ENCODE data around the gene CCDC142.
"Not testable (repeated sequence)": the region's sequence is repeated elsewhere in the genome, so short reads cannot be mapped to it uniquely, and the experiment has no call there.

Gene CCDC142

DNA sequence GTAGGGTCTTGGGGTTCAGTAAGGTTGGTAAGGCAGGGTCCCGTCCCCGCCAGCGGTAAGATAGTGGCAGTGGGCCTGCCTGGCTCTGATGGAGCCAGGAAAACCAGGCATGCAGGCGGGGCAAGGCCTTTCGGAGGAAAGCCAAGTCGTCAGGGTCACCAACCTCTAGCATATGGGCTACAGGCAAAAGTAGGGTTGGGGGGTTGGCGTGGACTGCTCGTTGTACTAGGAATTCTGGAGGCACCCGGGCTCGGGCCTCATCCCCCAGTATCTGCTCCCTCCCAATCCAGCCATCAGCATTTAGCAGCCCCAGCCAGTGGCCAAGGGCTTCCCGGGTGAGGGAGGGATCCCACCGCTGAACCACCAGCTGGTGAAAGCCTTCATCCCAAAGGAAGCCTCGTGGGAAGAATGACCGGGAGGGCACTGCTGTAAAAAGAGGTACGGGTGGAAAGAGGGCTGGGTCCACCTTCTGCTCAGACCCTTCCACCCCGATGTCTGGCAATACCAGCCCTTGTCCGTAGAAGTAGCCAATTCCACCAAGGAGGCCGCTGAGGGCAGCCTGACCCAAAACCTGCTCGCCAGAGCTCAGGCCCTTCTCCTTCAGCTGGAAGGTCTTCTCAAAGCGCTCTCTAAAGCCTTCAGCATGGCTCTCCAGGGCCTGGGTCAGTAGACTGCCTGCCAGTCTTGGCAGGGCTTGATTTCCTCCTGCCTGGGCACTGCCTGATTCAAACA is 20.6 kb downstream of the CCDC142 start:
- no peak for DNase-seq

DNA sequence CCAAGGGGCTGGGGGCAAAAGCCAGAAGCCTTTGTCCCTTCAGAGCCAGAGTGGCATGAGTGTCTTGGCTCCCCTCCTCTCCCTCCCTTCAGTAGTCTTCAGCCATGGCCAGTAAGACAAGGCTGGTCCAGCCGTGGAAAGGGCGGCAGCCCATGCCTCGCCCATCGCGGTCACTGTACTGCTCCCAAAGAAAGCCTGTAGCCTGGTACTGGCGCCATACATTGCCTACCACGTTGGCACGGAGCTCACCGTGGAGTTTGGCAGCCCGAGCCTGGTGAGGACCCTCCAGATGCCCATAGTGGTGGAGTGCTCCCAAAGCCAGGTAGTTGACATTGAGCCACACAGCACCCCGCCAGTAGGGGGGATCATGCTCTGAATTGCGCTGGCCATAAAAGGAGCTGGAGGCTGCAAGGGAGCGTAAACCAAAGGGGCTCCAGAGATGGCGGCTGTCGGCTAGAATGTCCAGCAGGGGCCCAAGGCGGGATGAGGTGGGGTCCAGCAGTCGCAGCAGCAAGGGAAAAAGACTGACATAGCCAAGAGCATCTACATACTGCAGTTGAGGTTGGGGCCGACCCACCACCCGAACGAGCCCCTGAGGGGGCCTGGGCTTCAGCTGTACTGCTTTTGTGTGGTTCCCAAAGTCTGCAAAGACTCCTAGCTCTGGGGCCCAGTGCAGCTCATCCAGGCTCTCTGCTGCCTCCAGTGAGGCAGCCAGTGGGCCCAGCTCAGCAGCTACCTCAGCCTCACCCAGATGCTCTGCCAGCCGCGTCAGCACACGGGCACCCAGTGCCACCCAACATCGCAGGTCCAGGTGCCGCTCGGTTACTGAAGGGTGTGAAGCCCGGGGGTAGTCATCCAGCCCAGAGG is 21.4 kb downstream of the CCDC142 start:
- no peak for DNase-seq

DNA sequence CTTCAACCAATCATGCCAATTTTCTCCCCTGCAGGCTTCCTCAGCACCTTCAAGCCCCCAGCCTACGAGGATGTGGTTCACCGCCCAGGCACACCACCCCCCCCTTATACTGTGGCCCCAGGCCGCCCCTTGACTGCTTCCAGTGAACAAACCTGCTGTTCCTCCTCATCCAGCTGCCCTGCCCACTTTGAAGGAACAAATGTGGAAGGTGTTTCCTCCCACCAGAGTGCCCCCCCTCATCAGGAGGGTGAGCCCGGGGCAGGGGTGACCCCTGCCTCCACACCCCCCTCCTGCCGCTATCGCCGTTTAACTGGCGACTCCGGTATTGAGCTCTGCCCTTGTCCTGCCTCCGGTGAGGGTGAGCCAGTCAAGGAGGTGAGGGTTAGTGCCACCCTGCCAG is 22.6 kb downstream of the CCDC142 start:
- DNase-seq: not testable (repeated sequence)

DNA sequence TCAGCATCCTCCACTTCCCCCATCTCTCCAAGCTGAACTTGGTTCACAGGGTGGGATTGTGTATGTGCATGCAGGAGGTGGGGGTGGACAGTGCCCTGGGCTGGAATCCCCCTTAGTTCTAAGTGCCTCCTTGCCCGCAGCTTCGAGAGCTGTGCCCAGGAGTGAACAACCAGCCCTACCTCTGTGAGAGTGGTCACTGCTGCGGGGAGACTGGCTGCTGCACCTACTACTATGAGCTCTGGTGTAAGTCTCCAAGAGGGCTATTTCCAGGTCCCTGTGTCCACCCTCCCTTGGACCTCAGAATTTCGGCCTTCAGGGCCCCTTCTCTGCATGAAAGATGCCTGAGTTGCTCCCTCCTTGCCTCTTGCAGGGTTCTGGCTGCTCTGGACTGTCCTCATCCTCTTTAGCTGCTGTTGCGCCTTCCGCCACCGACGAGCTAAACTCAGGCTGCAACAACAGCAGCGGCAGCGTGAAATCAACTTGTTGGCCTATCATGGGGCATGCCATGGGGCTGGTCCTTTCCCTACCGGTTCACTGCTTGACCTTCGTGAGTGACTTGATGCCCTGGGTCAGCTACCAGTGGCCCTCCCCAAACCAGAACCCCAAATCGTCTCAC is 23.2 kb downstream of the CCDC142 start:
- DNase-seq: not testable (repeated sequence)

DNA sequence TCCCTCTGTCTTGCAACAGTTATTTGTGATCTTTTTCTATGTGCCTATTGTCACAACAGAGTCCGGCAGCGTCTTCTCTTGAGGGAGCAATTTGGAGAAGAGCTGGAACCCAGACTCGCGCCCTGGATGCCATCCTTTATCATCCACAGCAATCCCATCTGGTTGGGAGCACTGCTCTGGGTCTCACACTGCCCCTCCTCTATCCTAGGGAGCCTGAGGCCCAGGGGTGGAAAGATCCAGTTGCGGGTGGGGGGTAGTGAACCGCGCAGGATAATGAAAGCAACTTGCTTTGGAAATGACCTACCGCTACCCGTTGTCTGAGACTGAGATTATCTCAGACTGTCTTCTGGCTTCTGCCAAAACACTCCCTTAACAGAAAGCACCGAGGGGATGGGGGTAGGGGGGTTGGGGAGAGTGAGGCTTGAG is 23.8 kb downstream of the CCDC142 start:
- no peak for DNase-seq

DNA sequence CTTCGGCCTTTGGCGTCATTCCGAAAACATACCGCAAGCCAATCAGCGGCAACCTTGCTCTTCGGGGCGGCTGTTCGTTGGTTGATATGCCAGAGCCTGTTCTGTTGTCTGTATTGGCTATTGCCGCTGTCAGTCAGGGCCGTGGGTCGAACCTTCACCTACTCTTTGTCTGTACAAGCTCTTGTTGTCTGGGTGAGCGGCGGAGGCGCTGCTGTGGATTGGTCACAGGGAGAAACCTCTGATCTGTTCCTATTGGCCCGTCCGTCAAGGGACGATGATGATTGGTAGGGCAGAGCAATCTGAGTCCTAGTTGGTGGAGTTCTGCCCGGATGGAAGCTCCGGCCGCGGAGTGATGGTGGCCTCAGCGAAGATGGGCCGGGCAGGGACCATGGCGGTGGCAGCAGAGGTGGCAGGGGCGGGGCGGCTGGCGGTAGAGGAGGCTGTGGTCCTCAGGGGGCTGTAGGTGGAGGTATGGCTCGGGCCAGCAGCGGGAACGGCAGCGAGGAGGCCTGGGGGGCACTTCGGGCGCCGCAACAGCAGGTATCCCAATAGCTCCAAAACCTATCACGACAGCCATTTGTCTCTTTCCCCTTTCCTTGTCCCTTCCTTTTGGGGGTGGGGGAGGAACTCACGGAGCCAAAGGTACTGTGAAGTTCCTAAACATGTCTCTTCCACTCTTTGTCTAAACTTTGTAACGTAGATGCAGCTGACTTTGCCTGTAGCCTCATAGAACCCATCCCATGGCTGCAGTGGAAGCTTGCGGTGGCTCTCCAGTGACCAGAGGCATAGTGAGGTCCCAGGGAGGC is 24.5 kb downstream of the CCDC142 start, which contains the start of gene WBP1:
TSS of gene WBP1 (plus strand) at position 307 of the 806 bp plus-strand sequence. CDS start at position 472, 165 bp downstream.
- peak; percentile 96 for DNase-seq

DNA sequence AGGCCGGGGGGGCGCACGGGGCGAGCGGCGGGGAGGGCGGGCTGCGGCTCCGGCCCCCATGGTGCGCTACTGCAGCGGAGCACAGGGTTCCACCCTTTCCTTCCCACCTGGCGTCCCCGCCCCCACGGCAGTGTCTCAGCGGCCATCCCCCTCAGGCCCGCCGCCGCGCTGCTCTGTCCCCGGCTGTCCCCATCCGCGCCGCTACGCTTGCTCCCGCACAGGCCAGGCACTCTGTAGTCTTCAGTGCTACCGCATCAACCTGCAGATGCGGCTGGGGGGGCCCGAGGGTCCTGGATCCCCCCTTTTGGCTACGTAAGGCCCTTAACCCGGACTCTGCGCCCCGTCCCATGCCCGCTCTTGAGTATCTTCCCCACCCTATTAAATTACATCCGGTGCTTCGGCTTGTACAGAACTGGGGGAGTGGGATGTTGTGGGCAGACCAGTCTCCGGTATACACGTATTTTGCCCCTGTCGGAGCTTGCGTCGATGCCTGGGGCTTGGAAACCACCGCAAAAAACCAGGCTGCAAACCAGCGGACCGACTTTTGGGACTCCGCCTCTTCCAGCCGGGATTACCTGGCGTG is 25.2 kb downstream of the CCDC142 start:
- DNase-seq: peak; percentile 70

DNA sequence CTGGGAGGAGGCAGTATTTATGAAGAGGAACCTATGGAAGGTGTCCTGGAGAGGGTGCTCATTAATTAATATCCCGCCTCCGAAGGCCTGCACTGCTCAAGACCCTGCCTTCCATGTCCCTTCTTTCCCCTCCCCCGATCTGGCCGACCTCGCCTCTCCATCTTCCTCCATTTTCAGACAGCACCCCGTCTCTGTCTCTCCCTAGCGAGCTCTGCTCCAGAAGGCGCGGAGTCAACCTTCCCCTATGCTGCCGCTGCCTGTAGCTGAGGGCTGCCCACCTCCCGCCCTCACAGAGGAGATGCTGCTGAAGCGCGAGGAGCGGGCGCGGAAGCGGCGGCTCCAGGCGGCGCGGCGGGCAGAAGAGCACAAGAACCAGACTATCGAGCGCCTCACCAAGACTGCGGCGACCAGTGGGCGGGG is 25.7 kb downstream of the CCDC142 start:
- no peak for DNase-seq

DNA sequence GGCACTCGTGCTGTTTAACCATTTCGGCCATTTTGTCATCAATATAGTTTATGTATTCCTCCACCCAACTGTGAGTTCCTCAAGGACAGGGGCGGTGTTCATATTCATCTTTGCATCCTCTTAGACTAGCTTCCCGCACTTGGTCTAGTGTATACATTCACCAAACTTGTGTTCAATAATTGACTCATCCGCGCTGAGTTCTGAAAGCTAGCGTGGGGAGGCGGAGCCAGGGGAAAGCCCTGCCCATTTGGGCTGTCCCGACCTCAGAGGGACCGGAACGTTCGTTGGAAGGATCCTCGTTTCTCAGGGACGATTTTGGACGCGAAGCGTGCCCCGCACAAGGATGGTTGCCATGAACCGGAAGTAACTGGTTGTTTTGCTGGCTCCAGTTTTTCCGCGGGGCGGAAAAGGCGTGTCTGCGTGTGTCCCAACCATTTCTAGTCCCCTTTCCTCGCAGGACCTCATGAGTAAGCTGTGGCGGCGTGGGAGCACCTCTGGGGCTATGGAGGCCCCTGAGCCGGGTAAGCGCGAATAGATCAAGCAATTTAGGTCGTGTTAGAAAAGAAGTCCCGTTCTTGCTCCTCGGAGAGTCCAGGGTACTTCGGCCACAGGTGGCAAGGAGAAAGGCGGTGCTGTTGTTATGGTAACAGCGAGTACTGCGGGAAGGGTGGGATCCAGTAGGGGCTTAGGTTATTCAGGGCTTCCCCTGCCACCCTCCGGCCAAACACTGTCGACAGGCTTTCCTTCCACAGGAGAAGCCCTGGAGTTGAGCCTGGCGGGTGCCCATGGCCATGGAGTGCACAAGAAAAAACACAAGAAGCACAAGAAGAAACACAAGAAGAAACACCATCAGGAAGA is 27.9 kb downstream of the CCDC142 start, which contains the start of gene INO80B:
TSS of gene INO80B (plus strand) at position 434 of the 858 bp plus-strand sequence. CDS start at position 464, 30 bp downstream.
- DNase-seq: peak; percentile 97

DNA sequence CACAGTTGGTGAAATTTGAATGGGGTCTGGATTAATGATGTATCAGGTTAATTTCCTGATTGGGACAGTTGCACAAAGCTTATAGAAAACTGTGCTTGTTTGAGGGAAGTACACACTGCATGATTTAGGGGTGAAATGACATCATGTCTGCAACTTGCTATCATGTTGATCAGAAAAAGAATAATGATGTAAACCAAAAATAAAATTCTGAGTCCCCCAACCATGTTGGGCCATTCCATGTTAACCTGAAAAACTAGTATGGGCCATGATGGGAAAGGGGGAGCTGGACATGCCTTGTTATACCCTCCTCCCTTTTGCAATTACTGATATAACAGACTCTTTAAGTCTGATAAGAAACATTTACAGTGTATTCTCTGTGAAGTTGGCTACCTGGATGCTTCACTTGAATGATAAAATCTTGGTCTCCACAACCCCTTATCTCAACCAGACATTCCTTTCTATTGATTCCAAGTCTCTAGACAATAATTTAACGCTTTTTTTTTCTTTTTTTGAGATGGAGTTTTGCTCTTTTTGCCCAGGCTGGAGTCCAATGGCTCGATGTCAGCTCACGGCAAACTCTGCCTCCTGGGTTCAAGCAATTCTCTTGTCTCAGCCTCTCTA is 32.1 kb downstream of the CCDC142 start:
- no peak for DNase-seq

DNA sequence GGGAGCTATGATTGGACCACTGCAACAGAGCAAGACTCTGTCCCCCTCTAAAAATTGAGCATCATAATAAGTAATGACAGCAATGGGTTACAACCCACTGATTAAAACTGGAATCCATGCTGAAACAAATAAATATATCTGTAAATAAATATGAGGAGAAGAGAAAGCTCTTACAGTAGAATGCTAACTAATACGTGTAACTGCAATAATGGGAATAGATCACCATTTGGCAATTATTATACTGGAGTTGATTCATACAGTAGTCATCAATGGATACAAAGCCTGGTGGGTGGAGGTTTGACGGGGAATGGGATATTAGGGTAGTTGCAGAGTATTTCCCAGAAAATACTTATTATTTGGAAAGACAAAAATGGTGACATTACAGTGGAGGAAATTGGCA is 34.0 kb downstream of the CCDC142 start:
- DNase-seq: no peak

DNA sequence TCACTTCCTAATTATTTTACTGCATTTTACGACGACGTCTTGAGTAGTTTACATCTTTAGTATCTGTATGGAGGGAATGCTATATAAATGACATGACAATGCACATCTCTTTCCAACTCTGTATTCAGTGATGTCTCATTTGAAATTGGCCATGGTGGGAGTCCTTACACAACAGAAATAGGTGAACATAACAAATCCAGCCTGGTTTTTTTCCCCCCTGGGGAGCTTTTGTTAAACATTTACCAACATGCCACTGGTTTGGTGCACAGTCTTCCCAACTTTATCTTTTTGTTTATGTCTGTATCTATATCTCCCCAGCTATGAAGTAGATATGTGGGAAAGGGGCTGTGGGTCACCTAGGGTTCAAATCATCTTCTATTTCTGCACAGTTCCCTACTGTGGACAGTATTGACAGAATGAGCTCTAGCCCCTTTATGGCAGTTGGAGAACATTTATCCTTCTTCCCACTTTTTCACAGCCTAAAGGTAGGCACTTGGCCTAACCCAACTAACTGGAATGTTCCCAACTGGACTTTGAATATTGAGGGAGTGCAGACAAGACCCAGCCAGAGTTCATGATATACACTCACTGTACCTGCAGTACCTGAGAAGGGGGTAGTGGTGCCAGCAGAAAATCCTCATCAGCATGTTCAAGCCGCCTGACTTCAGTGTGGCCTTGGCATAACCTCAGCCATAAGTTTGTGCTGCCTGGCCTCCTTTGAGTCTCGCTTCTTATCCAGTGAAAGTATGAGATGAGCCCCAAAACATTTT is 35.4 kb downstream of the CCDC142 start:
- DNase-seq: no peak

DNA sequence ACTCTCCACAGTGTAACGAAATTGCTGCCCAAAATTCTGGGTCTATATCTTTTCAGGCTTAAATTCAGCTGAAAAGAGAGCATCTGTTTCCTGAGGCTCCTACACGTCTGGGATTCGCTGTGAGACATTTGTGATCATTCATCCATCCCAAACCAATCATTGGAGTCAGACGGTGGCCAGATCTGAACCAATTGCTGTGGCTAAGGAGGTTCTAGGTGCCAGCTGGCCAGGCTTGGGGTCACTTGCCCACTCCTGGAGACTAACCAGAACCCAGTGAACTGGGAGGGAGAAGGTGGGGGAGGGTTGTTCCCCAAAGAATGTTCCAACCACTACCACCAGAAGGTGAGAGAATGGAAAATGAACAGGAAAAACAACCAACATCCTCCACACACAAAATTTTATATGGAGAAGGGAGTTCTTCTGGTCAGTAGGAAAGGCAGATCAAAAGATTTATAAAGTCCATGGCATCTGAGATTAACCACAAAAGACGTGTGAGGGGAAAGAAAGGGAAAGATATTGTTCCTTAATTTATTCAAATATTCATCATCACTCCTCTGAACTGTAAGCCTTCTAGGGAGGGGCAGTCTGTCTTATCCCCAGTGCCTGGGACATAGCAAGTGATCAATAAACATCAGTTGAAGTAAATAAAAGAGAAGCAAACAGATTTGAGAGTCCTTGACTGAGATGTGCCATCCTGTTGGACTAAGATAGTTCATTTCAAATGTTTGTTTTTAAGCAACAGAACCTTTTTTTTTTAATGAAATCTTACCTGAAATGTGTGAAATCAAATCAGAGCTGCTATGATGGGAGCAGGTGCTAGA is 38.1 kb downstream of the CCDC142 start:
- DNase-seq: no peak

DNA sequence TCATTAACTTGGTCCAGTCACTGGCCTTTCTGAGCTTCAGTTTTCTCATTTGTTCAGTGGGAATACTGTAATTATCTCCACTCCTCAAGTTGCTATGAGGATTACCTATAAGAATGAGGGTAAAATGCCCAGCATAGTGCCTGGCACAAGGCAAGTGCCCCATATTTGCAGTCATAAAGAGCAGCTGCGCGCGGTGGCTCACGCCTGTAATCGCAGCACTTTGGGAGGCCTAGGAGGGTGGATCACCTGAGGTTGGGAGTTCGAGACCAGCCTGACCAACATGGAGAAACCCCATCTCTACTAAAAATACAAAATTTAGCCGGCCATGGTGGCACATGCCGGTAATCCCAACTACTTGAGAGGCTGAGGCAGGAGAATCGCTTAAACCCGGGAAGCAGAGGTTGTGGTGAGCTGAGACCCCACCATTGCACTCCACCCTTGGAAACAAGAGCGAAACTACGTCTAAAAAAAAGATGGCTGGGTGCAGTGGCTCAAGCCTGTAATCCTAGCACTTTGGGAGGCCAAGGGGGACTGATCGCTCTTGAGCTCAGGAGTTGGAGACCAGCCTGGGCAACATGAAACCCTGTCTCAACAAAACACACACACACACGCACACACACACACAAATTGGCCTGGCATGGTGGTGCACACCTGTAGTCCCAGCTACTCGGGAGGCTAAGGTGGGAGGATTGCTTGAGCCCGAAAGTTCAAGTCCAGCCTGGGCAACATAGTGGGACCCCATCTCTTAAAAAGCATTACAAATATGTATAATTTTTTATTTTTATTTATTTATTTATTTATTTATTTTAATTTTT is 40.1 kb downstream of the CCDC142 start:
- not testable (repeated sequence) for DNase-seq

DNA sequence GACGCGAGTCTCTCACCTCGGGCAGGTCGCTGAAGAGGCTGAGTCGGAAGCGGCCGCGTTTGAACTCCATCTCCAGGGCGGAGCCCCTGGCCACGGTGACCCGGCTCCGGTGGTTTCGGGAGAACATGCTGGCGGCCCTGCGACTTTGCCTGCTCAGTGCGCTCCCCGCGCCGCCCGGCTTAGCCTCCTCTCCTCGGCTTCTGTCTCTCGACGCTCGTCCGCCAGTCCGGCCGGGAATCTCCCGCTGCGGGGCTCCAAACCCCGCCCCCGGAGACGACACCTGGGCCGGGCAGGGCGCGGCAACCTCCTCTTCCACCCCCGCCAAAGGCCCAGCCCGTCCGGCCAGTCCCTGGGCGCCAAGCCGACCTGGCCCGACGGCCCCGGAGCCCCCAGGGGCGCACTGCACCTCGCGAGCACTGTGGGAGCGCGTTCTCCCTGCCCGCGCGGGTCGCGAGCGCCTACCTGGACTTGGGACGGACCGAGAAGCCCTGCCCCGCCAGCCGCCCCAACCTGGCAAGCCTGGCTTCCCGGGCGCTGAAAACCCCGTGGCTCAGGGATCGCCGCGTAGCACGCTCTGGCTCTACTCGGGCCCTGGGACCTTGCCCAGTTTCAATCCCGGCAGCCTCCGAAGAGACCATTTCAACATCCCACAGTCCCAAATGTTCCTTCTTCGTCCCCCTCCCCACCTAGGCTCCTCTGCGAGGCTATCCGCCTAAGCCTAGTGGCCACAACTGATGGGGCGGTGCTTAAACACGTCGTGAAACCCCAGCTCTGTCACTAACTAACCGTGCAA is 40.9 kb downstream of the CCDC142 start, which contains the start of gene RTKN:
TSS of gene RTKN (minus strand) at position 248 of the 793 bp plus-strand sequence. CDS start at position 127, 121 bp downstream.
- no peak for DNase-seq

DNA sequence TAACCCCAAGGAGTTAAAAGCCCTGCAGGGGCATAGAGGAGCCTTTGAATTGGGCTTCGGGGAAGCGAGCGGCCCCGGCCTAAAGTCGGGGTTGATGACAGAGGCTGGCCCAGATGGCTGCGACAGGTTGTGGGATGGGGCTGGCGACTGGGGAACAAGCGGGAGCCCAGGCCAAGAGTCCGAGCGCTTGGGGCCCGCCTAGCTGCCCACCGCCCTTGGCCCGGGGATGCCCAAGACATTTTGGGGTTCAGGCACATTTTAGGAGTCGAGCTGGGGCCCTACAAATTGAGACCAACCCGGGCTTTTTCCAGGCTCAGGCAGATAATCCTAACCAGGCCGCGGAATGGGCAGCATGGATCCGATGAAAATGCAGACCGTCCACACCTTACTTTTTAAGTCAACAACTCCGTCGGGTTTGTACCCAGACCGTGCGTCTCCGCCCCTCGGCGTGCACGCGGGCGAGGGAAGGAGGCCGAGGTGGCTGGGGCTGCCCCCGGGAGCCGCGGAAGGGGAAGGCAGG is 41.6 kb downstream of the CCDC142 start:
- peak; percentile 48 for DNase-seq

Measured in activated CD4-positive, CD25-positive, alpha-beta regulatory T cell treated with anti-CD3 and anti-CD28 coated beads, Interleukin-2, amount 50 U/mL, for 72 hours (primary cell).